ENCODE measurements around the gene NEB.

Gene NEB

DNA sequence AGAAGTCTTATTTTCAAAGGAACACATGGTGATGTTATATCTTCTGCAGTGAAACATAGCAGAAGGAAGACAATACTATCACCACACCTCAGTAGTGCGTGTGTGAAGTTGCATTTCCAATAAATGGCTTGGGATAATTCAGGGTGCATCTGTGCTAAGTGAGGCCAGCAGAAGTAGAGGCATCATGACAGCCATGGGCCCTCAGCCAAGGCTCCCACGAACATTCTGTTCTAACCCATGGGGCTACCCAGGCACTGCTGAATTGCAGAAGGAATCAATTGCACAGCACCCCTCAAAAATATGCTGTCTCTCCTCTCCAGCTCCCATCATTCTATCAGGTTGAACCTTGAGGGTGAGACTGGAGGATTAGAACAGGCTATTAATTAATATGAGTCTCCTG lies 185.1 kb downstream of the NEB start:
- no peak for DNase-seq

DNA sequence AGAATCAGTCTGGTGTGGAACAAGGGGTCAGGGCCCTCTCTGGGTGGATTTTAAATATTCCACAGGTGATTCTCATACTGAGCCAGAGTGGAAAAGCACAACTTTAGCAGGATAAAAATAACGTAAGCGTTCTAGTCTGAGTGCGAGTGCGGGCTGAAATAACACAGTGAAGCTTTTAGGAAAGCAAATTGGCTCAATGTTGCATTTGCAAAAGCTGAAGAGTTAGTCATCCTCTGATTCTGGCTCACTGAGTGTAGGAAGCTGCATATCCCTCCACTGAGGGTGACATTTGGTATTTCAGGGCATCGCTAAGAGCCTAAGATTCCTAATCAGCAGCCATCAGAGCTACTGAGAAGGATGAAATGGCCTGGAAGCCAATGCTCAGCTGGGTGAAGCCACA lies 189.8 kb downstream of the NEB start:
- DNase-seq = no peak

DNA sequence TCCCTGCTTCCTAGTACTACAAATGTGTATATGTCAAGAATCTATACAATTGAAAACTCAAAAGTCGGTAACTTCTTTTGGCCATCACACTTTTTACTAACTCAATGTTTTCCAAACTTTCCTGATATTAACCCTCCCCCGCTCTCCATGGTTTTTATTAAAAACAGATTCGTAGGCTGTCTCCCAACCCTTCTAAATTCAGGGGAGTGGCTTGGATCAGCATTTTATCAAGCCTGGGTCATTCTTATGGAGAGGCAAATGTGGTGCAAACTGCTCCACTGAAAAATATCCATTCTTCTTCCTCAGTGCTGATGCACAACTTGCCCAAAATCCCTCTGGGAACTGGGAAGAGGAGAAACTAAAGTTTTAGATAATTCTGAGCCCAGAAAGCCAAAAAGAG lies 190.4 kb downstream of the NEB start:
- no peak for DNase-seq

DNA sequence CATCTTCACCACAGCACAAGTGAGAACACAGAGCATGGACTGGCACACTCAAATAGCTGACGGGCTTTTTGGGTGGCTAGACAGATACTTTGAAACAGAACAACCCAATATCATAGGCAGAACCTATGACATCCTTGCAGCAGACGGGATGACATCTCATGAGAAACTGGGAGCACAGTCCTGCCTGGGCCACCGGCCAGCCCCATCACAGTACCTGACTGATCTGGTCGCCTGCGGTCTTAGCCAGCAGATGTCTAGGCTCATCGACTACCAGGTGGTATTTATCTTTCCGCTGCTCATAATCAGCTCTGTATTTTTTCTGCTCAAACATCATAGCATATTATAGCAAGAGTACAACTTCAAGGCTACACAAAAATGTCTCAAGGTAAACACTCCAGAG lies 200.3 kb downstream of the NEB start:
- DNase-seq = no peak

DNA sequence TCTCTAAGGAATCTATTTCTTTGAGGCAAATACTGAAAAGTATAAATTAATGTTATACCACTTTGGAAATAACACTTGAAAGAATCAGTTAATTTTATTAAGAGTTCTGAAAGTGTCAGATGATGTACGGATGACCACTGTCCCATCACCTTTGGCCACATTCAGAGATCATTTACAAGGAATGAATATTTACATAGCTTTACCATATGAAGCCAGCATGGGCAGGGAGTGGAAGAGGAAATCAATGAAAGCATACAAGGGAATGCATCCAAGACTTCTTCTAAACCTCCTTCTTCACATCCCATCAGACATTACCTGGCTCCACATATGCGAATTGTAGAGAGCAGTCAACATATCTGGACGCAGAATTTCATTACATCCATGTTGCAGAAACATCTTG lies 201.1 kb downstream of the NEB start:
- DNase-seq = no peak

DNA sequence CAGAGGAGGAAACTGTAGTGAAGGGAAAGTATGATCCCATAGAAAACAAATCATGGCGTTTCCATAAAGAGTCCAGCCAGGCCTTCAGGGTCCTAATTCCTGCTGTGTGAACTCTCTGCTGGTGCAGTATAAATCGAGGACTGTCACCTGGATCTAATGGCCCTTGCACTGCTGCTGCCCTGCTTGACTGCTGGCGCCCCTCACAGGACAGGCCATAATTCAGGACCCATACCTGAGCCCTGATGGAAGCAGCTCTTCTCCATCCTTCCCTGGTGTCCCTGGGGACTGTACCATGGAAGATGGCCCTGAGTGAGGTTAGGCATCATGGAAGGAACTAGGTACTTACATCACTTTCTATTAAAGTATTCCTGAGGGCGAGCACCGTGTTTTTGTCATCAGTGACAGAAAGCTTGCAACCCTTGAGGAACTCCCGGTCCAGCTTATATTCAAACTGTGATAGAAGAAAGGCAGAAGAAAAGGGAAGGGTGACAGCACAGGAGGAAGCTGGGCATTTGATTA lies 207.6 kb downstream of the NEB start:
- DNase-seq = no peak

DNA sequence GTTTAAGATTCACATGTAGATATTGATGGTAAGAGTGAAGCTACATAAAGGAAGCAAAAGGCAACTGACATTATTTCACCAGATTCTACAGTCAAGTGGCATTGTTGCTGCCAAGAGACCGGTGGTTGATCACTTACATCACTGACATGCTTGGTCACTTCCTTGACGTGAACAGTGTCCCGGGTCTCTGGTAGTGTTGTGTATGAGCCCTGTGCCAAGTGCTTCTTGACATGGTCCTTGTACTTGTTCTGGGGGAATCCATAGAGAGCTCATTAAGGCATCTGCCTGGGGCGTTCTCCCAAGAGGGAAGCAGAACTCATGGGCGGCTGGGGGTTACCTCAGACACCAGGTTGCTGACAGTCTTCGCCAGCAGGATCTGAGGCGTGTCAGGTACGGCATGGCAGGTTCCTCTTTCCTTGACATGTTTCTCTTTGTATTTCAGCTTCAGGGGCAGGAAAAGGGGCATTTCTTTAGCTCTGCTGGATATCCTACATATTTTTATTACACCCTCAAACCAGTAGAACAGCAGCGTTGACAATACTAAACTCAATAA lies 208.4 kb downstream of the NEB start:
- no peak for DNase-seq

DNA sequence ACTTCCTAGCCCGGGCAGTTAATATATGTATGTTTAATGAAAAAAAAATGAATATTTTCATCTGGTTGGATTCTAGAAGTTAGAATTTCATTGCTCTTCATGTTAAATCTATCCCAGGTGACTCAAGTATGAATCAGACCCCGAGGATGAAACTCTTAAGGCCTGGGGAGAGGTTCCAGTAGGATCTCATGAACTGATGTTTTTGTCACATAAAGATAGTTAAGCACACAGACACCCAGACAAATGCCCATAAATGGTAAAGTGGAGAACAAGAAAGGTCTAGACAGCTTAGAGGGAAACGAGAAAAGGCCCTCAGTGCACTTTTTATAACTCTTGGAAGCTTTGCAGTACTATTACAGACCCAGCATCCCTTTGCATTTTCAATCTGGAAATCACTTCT lies 210.4 kb downstream of the NEB start:
- DNase-seq = no peak

DNA sequence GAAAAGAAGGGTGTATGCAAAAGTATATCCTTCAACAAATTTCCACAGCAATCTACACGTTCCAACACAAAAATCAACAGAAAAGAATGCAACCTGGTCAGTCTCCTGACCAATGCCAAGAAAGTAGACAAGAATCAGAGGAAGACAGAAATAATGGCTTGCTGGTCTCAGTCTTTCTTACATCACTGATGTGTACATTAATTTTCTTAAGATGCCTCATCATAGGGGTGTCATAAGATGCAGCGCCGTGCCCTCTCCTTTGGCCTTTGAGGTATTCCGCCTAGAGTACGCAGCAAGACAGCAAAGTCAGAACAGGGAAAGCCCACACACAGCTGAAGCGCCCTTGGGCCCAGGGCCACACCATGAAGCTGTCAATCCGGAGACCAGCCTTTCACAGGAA lies 211.7 kb downstream of the NEB start:
- DNase-seq = no peak

DNA sequence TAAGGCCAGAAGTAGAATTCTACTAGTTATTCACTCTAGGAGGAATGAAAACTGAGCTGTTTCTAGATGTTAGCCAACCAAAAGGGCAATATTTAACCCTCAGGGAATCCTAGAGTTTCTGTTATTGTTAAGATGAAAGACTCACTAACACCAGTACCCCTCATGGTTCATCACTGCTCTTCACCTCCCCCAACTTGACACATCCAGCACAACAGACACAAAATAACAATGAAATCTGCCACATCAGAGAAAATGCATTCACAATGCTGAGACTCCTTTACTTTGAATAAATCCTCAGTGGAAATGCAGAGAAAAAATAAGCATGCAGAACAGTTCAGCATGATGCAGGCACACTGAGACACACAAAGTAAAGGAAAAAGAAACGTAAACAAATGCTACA lies 213.3 kb downstream of the NEB start:
- DNase-seq = no peak

DNA sequence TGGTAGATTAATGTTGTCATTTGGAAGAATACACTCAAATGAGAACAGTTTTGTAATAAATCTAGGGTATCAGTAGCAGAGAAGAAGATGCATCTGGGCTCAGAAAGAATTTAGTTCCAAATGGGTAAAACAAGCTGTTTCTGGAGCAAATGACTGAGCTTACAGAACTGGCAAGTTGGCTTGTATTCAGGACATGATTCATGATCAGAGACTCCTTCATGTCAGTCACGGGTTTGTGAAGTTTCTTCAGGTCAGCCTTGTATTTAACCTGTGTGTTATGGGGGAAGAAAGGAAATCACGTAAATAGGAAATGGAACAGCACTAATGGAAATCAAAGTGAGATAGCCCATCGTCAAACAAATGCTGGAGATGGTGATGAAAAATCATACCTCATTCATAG lies 215.5 kb downstream of the NEB start:
- DNase-seq = no peak

DNA sequence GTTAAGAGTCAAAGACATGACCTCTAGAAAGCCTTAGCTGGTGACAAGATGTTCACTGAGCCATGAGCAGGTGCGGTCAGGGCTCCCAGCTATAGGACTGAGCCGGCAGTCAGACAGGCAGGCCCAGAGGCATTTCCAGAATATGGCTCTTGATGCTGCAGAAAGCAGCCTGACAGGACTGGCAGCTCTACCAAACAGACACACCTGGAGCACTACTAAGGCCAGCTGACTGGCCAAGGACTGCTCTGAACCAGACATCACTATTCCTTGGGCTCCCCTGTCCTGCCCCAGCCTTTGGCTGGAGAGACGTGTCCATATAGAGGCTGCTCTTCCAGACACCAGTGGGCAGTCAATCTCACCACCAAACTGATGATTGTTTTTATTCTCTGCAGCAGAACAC lies 225.8 kb downstream of the NEB start:
- no peak for DNase-seq

DNA sequence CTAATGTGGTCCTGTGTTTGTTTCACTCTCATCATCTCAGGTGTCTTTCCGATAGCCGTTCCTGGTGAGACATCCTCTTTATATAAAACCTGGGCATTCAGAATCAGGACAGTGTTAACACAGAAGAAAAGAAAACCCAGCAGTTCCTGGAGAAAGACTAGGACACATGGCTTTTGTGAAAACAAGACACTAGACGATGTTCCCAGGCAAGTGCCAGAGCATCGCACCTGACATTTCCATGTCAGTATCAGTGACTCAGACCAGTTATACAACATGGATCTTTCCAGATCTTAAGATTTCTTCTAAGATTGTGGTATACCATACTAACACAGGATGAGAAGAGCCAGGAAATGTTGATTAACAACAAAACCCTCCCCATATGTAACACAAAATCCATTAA lies 228.1 kb downstream of the NEB start:
- DNase-seq = no peak

DNA sequence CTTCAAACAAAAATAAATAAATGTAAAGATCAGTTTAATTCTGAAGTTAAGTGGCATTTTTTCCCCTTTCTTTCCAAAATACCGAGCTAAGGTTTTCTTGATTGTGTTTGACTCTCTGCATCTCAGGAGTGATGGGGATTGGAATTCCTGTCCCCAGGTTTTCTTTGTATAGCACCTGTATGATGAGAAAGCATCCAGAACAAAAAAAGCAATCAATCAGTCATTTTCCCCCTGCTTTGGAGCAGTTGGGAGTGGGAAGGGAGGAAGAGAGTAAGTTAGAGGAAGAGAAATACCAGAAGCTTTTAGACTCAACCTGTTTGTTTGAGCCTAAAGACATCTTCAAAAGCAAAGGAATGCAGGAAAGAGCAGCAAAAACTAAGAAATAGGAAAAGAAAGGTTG lies 236.1 kb downstream of the NEB start:
- no peak for DNase-seq

DNA sequence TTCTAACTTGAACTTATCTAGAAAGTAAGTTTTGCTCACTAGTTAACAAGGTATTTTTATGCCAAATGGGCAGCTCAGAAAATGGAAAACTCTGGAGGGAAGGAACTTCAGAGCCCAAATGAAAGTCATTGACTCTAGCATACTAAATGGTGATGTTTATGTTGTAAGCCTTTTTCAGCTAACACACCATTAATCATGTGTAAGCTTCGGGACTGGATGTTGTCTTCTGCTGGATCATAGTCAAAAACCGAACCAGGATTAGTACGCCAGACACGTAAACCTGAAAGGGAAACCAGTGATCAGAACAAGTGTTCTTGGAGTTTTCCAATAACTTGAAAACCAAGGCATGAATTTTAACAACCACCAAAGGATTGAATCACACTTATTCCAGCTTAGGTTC lies 242.8 kb downstream of the NEB start:
- DNase-seq = no peak

DNA sequence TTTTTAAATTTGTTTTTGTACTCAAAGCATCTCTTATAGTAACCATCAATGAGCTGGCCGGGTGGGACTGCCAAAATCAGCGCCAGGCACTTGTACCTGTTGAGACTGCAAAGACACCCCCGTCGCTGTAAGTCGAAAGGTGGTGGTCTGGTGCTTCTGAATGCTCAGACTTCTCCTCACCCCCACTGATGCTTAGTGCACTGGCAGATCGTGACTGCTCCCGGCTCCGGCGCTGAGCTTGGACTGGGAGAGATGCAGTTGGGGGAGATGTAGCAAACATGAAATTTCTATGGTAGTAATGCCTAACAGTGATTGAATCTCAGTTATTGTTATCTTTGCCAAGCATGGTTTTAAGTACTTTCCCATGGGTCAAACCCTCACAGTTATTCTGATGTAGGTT lies 244.0 kb downstream of the NEB start:
- DNase-seq = no peak

DNA sequence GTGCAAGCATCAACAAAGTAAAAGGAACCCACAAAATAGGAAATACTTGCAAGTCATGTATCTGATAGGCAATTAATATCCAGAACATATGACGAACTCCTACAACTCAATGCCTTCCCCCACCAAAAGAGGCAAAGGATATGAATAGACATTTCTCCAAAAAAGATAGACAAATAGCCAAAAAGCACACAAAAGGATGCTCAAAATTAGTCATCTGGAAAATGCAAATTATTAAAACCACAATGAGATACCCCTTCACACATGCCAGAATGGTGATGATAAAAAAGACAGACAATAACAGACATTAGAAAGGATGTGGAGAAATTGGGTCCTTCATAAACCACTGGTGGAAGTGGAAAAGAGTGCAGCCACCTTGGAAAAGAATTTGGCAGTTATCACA lies 248.2 kb downstream of the NEB start:
- DNase-seq = no peak

DNA sequence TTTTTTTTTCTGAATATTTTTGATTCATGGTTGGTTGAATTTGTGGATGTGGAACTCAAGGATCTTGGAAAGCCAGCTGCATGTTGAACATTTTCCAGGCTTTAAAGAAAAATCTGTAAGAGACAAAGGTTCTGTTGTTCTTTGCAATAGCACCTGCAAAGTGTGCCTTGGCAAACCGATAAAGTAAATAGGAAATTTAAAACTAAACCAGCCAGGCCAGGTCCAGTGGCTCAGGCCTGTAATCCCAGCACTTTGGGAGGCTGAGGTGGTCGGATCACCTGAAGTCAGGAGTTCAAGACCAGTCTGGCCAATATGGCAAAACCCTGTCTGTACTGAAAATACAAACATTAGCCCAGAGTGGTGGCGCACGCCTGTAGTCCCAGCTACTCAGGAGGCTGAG lies 250.2 kb downstream of the NEB start:
- no peak for DNase-seq

DNA sequence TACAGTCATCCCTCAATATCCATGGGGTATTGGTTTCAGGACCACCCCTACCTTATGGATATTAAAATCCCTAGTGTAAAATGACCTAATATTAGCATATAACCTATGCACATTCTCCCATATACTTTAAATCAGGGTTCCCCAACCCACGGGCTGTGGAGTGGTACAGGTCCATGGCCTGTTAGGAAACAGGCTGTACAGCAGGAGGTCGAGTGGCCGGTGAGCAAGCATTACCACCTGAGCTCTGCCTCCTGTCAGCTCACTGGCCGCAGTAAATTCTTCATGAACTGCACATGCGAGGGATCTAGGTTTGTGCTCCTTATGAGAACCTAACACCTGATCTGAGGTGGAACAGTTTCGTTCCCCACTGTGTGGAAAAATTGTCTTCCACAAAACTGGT lies 250.7 kb downstream of the NEB start:
- DNase-seq = no peak

DNA sequence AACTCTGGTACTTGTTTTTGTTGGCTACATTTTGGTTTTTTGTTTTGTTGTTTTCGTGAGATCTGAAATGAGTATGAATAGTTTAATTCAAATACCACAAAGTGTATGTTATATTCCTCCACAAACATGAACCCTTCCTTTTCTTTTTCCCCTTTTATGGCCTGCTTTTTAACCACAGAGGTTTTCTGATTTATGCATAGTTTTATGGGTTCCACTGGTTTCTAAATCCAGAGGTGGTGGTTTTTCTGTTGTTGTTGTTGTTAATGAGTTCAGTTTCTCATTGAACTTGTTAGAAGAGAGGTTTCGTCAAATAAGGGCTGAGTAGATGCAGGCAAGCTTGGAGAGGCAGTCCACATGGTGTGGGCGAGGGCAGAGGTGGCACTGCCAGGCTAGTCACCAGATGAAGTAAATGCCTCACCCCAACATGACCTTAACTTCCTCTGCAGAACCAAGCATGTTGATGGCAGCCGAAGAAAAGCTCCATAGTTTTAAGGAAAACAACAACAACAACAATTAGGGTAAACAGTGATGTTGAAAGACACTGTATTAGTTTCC lies 252.0 kb downstream of the NEB start:
- DNase-seq = no peak

DNA sequence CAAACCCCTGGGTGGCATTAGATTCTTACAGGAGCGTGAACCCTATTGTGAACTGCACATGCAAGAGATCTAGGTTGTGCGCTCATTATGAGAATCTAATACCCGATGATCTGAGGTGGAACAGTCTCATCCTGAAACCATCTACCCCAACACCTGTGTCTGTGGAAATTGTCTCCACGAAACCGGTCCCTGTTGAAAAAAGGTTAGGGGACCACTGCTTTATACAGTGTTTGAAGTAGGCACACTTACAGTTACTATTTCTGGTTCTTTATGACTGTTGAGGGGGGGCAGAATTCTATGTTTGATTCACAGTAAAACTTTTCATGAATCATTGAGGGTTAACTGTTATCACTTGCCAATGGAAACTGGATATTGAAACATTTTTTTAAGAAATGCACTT lies 252.5 kb downstream of the NEB start:
- no peak for DNase-seq

DNA sequence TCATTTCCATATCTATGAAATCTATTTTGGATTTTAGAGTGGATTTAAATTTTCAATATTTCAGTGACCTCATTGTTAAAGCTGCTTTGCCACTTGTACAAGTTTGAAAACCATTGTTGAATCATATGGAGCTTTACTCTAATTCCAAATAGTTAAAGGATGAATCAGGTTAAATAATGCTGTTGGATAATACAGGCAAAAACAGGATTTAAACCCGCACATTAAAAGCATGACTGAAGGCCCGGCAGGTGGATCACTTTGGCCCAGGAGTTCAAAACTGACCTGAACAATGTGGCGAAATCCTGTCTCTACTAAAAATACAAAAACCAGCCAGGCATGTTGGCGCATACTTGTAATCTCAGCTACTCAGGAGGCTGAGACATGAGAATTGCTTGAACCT lies 256.3 kb downstream of the NEB start:
- DNase-seq = no peak

DNA sequence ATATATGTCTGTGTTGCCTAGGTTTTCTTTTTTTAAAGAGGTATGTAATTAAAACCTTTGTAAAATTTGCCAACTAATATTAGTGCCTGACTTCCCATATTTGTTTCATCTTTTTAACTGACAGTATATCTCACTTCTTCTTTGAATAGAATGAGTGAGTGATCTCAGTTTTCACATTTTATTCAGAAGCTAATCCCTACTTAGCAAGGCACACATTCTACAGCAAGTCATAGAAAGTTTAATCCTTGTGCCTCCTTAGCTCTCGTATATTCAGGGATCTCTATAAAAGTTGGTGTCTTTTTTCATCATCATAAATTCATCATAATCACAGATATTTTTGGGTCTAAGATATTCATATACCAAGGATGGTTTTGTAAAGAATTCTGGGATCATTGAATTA lies 258.0 kb downstream of the NEB start:
- no peak for DNase-seq

DNA sequence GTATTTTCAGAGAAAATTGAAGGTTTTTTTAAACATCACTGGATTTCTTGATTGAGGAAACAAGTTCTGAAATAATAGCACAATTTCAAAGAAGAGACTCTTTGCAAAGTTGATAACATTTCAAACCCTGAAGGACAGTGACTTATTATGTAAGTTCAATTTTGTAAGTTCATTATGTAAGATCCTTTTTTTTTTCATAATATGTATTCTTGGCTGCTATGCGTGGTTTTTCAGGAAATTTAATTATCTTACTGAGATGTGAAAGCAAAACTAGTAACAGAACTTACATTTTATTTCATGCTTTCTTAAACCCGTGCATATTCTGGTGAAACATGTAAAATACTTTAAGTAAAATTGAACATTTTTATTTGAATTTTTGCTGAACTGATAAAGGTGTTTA lies 259.2 kb downstream of the NEB start:
- DNase-seq = no peak

DNA sequence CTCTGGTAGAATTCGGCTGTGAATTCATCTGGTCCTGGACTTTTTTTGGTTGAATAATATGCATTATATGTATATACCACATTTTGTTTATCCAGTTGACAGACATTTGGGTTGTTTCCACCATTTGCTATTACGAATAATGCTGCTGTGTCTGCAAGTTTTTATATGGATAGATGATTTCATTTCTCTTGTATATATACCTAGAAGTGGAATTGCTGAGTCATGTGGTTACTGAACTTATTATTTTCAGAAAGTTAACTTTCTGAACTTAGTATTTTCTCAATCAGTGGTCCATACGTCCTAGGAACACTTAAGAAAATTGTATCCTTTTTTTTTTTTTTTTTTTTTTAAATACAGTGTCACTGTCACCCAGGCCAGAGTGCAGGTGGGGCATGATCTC lies 261.3 kb downstream of the NEB start:
- DNase-seq = no peak

DNA sequence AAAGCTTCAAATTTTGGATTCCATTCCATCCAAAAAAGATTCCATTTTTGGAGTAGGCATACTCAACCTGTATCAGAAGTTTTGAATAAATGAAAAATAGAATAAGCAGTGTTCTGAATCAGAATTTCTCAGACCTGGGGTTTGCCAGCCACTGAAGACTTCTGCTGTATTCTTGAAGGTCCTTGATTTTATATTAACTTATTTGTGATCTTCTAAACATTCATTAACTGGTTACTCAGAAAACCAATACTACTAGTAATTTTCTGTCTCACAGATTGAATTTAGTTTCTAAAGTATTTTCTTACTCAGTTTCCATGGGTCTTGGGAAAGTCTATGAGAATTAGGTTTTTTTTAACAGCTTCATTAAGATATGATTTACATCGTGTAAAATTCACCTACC lies 263.7 kb downstream of the NEB start:
- DNase-seq = no peak

All from cerebellar nuclear complex (tissue), 1 donor.